ENCODE measurements around the gene MYO5B. TPM values are rescaled to one million over a fixed set of nuclear protein-coding genes. Genes with fewer than 3 reads are reported as not detected.

Gene MYO5B
- polyA plus RNA-seq, 2 of the 4 experiments (the other 2 are of a cell fraction): 6.4 to 18.4 TPM

DNA sequence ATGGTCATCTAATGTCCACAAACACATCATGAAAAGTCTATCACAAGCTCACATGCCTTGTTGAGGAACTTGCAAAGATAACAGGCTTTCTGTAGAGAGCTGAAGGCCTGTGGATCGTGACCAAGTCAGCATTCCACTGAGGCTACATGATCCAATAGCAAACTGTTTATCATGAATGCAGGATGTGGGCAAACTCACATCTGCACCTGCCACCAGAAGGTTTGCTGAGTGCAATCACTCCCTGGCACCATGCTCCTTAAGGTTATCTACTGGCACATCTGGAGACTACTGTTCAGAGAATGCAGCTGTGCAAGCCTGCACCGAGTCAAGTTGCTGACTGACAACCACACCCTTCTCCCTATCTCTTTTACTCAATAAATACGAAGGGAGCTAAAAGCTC, 314.3 kb downstream of the MYO5B start:
- no peak overlapping the region for H3K4me3 ChIP-seq
- H3K9me3 ChIP-seq: no peaks in the 10 kb centered on the region
- no peak for ATAC-seq
- no peak overlapping the region for H3K27ac ChIP-seq
- POLR2A ChIA-PET: no interaction called here
- CTCF ChIA-PET: interaction anchor here (0.5 to 0.7 kb wide), 2 partner anchors 31 to 50 kb away, joined by 3 read pairs; no protein-coding TSS in a partner anchor
- H3K4me1 ChIP-seq: no peaks in the 10 kb centered on the region
- H3K4me2 ChIP-seq: no peak overlapping the region
- TF ChIP-seq, protein P1, sequence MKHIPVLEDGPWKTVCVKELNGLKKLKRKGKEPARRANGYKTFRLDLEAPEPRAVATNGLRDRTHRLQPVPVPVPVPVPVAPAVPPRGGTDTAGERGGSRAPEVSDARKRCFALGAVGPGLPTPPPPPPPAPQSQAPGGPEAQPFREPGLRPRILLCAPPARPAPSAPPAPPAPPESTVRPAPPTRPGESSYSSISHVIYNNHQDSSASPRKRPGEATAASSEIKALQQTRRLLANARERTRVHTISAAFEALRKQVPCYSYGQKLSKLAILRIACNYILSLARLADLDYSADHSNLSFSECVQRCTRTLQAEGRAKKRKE (CRISPR knock-in tag; IDR thresholded peaks at IDR 0.05; ENCODE audit: low read depth): no peak
- TF ChIP-seq EHMT2 (IDR thresholded peaks at IDR 0.05; ENCODE audit: low read depth): no peak
- TF ChIP-seq KDM1A (IDR thresholded peaks at IDR 0.05; ENCODE audit: low read depth): no peak
- TF ChIP-seq CBX8 (IDR thresholded peaks at IDR 0.05): no peak
- TF ChIP-seq EP300 (IDR thresholded peaks at IDR 0.05): no peak
- TF ChIP-seq HEYL (CRISPR knock-in tag; IDR thresholded peaks at IDR 0.05): no peak
- TF ChIP-seq RARB (CRISPR knock-in tag; IDR thresholded peaks at IDR 0.05): no peak
- TF ChIP-seq, protein P2, sequence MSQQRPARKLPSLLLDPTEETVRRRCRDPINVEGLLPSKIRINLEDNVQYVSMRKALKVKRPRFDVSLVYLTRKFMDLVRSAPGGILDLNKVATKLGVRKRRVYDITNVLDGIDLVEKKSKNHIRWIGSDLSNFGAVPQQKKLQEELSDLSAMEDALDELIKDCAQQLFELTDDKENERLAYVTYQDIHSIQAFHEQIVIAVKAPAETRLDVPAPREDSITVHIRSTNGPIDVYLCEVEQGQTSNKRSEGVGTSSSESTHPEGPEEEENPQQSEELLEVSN (IDR thresholded peaks at IDR 0.05; ENCODE audit: borderline replicate concordance, low read depth): no peak
- TF ChIP-seq, protein P3, sequence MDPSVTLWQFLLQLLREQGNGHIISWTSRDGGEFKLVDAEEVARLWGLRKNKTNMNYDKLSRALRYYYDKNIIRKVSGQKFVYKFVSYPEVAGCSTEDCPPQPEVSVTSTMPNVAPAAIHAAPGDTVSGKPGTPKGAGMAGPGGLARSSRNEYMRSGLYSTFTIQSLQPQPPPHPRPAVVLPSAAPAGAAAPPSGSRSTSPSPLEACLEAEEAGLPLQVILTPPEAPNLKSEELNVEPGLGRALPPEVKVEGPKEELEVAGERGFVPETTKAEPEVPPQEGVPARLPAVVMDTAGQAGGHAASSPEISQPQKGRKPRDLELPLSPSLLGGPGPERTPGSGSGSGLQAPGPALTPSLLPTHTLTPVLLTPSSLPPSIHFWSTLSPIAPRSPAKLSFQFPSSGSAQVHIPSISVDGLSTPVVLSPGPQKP (IDR thresholded peaks at IDR 0.05; ENCODE audit: low read depth, low read length): no peak
- TF ChIP-seq ZSCAN20 (CRISPR knock-in tag; IDR thresholded peaks at IDR 0.05): no peak
- no peak for TF ChIP-seq POLR2A (IDR thresholded peaks at IDR 0.05; ENCODE audit: low read length)
- no peak for TF ChIP-seq HOXA7 (CRISPR knock-in tag; IDR thresholded peaks at IDR 0.05)
- WGBS (ENCODE audit: missing lambda C conversion rate): 19% methylated on average over 3 of the region's 3 CpGs
- no peak for FAIRE-seq
- DNase-seq (ENCODE audit: low read depth in 1 of 2, low spot score in 1 of 2): no peak

DNA sequence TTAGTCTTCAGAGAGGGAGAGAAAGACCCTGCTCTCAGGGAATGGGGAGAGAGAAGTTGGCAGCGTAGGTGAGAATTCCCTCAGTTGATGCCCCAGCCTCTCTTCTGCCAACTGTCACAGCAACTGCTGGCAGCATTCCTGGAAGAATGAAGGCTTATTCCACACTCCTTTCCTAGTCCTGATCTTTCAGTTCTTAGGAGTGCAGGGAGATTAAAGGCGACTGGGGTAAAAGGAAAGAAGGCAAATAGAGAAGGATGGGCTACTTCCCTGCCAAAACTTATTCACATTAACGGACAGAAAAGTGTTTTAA, 315.7 kb downstream of the MYO5B start:
- FAIRE-seq (no peak), ATAC-seq (no peak)

DNA sequence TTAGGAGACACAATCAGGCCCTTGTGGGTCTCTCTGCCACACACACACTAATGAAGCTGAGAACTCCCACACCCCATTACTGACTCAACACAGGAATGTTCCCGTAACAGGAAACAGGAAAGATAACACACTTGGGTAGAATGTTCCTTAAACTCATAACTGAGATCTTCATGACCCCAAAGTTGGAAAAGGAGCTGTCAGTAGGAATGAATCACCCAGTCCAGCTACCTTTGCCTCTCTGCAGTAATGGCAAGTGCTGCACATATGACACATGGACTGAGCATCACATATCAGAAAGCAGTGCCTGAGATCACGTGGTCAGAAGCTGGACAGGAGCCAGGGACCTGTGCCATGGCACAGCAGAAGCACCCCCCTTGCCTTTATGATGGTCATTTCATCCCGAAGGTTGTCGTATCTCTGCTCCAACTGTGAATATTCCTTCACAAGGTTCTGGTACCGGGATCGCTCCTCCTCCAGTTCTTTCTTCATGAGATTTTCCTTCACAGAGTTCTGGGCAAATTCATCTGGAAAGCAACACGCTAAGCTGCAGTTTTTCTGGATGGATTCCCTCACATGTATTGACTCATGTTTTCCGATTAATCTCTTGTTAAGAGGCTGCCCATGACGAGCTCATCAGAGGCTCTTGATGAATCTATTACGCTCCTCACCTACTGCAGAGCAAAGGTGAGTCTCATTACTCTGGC, 316.2 kb downstream of the MYO5B start:
- no peak for DNase-seq (ENCODE audit: low read depth in 1 of 2, low spot score in 1 of 2)
- ATAC-seq: no peak
- 36% methylated on average over 10 of the region's 10 CpGs for WGBS (ENCODE audit: missing lambda C conversion rate)
- no peak overlapping the region for H3K4me2 ChIP-seq
- no peak overlapping the region for H3K27ac ChIP-seq
- H3K9me3 ChIP-seq: no peaks in the 10 kb centered on the region
- POLR2A ChIA-PET: no interaction called here
- CTCF ChIA-PET: no interaction called here
- H3K4me1 ChIP-seq: no peaks in the 10 kb centered on the region
- no peak overlapping the region for H3K4me3 ChIP-seq
- no peak for FAIRE-seq
- no peak for TF ChIP-seq MYC (IDR thresholded peaks at IDR 0.05; ENCODE audit: borderline replicate concordance, low read length)
- TF ChIP-seq, protein P4, sequence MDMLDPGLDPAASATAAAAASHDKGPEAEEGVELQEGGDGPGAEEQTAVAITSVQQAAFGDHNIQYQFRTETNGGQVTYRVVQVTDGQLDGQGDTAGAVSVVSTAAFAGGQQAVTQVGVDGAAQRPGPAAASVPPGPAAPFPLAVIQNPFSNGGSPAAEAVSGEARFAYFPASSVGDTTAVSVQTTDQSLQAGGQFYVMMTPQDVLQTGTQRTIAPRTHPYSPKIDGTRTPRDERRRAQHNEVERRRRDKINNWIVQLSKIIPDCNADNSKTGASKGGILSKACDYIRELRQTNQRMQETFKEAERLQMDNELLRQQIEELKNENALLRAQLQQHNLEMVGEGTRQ (IDR thresholded peaks at IDR 0.05): peak; percentile 25; the same call in 1 of the 2 replicates

More for the DNA sequence above, 315.7 kb downstream of the MYO5B start:
- ChIA-PET CTCF (no interaction called here), POLR2A (no interaction called here)
- H3K27ac ChIP-seq: no peak overlapping the region
- H3K9me3 ChIP-seq: no peaks in the 10 kb centered on the region
- no peak overlapping the region for H3K4me3 ChIP-seq
- TF ChIP-seq CBX8 (IDR thresholded peaks at IDR 0.05) (no peak), EHMT2 (IDR thresholded peaks at IDR 0.05; ENCODE audit: low read depth) (no peak), ZC3H11A (IDR thresholded peaks at IDR 0.05) (no peak), ZNF302 (CRISPR knock-in tag; IDR thresholded peaks at IDR 0.05) (no peak), POLR2AphosphoS2 (conservative IDR thresholded peaks at IDR 0.05; ENCODE audit: low read length) (no peak), TFCP2L1 (CRISPR knock-in tag; IDR thresholded peaks at IDR 0.05) (no peak), CHD2 (IDR thresholded peaks at IDR 0.05; ENCODE audit: low read length, partially characterized antibody) (no peak)
- no peaks in the 10 kb centered on the region for H3K4me1 ChIP-seq
- 21% methylated on average over 3 of the region's 3 CpGs for WGBS (ENCODE audit: missing lambda C conversion rate)
- no peak for DNase-seq (ENCODE audit: low read depth in 1 of 2, low spot score in 1 of 2)
- no peak overlapping the region for H3K4me2 ChIP-seq

Measured in A549 (cell line).